GM08714 (cell line): Measurements from ENCODE around the gene ESYT2.
A peak's percentile ranks its signal among the peaks of the same experiment; 100 is the strongest.

Source experiments
- H3K4me3 ChIP-seq: fragments of 200-500 bp; sonication (Bioruptor generic); 2 replicates; pipeline ENCODE4 v1.5.1; 2014; ENCODE audit warnings: mild to moderate bottlenecking, low read length, inconsistent platforms
- ZNF274 ChIP-seq: IDR thresholded peaks from 2 replicates; pipeline ENCODE4 v1.6.1; 2012; ENCODE audit warnings: mild to moderate bottlenecking, low read depth, low read length

The ESYT2 gene

GRCh38 chr7:158720112-158720511, 109.2 kb downstream of the ESYT2 start:
- TF ChIP-seq ZNF274 = no peak
- H3K4me3 ChIP-seq = no peak overlapping the region

- H3K4me3 ChIP-seq = no peak overlapping the region
- TF ChIP-seq ZNF274 = no peak
Observed at GRCh38 chr7:158716802-158717201, 112.5 kb downstream of the ESYT2 start.

- H3K4me3 ChIP-seq = no peak overlapping the region
- TF ChIP-seq ZNF274 = no peak
Observed at GRCh38 chr7:158710651-158711102, 118.6 kb downstream of the ESYT2 start.

- no peak overlapping the region for H3K4me3 ChIP-seq
- TF ChIP-seq ZNF274 = no peak
Observed at GRCh38 chr7:158707610-158708009, 121.7 kb downstream of the ESYT2 start.

GRCh38 chr7:158706710-158707590, 122.4 kb downstream of the ESYT2 start:
- no peak for TF ChIP-seq ZNF274
- no peak overlapping the region for H3K4me3 ChIP-seq

GRCh38 chr7:158706273-158706704, 123.0 kb downstream of the ESYT2 start:
- no peak overlapping the region for H3K4me3 ChIP-seq
- no peak for TF ChIP-seq ZNF274

GRCh38 chr7:158705234-158705850, 124.0 kb downstream of the ESYT2 start:
- peak overlapping the region; percentile 96 for H3K4me3 ChIP-seq
- TF ChIP-seq ZNF274 = no peak

GRCh38 chr7:158704524-158705233, 124.6 kb downstream of the ESYT2 start, which contains the start of gene NCAPG2:
NCAPG2 (minus strand) TSS chr7:158704804; CDS start chr7:158701899, 2,905 bp downstream.
- no peak for TF ChIP-seq ZNF274
- H3K4me3 ChIP-seq = peak within 1 kb of the TSS; percentile 96

GRCh38 chr7:158703679-158704523, 125.4 kb downstream of the ESYT2 start:
- H3K4me3 ChIP-seq = peak overlapping the region; percentile 84

GRCh38 chr7:158702944-158703343, 126.4 kb downstream of the ESYT2 start:
- no peak overlapping the region for H3K4me3 ChIP-seq
- no peak for TF ChIP-seq ZNF274

- no peak for TF ChIP-seq ZNF274
- 0 out of 2 replicates have a peak overlapping the region, but pooled peaks have one; percentile 27 for H3K4me3 ChIP-seq
Observed at GRCh38 chr7:158702196-158702595, 127.1 kb downstream of the ESYT2 start.

GRCh38 chr7:158700008-158700407, 129.3 kb downstream of the ESYT2 start:
- no peak overlapping the region for H3K4me3 ChIP-seq
- TF ChIP-seq ZNF274 = no peak

- TF ChIP-seq ZNF274 = no peak
- H3K4me3 ChIP-seq = no peak overlapping the region
Observed at GRCh38 chr7:158699341-158699740, 130.0 kb downstream of the ESYT2 start.
